Sigmoid colon (tissue), 7 donors: ENCODE results near the gene USP33. TPM values are rescaled to one million over a fixed set of nuclear protein-coding genes. Genes with fewer than 3 reads are reported as not detected.
"Not testable (repeated sequence)": the region's sequence is repeated elsewhere in the genome, so short reads cannot be mapped to it uniquely, and the experiment has no call there.

Experiments
- DNase-seq: peaks from one replicate; pipeline ENCODE4 v3.0.0-alpha.2; 2019
- H3K27ac ChIP-seq, 4 donors: fragments of 200-600 bp; sonication (generic); one replicate each; pipeline ENCODE4 v1.5.1; 2016 to 2019; ENCODE audit warnings: mild to moderate bottlenecking in 1 of 4
- H3K27me3 ChIP-seq, 3 donors: fragments of 200-600 bp; sonication (generic); one replicate each; pipeline ENCODE4 v1.5.1; 2019; ENCODE audit warnings: mild to moderate bottlenecking in 1 of 3
- H3K36me3 ChIP-seq, 4 donors: fragments of 200-600 bp; sonication (generic); one replicate each; pipeline ENCODE4 v1.5.1; 2016 to 2019
- H3K4me1 ChIP-seq, 4 donors: fragments of 200-600 bp; sonication (generic); one replicate each; pipeline ENCODE4 v1.5.1; 2017 to 2019
- H3K4me3 ChIP-seq, 4 donors: fragments of 200-600 bp; sonication (generic); one replicate each; pipeline ENCODE4 v1.5.1; 2017 to 2019; ENCODE audit warnings: mild to moderate bottlenecking in 2 of 4, moderate library complexity in 1 of 4
- H3K9me3 ChIP-seq, 4 donors: fragments of 200-600 bp in 3 of 4; sonication (generic) in 3 of 4; one replicate each; pipeline versions ENCODE4 v1.5.1 to v1.6.1; 2013 to 2019
- EP300 ChIP-seq, 4 donors: sonication (generic); formaldehyde crosslinking; IDR thresholded peaks; one replicate each; pipeline ENCODE4 v1.6.1; 2017; ENCODE audit warnings: antibody characterized with exemption in 4 of 4
- POLR2A ChIP-seq, 2 donors: fragments of 450-650 bp; IDR thresholded peaks; one replicate each; pipeline ENCODE4 v1.6.1; 2016; ENCODE audit warnings: antibody characterized with exemption in 2 of 2, mild to moderate bottlenecking in 2 of 2, moderate library complexity in 2 of 2
- POLR2AphosphoS5 ChIP-seq, 4 donors: sonication (generic); formaldehyde crosslinking; IDR thresholded peaks; one replicate each; pipeline ENCODE4 v1.6.1; 2017; ENCODE audit warnings: antibody characterized with exemption in 4 of 4
- WGBS, 2 donors: extraction: QIAGEN DNeasy Blood & Tissue Kit; methylation state at CpG; one replicate each; pipeline ENCODE4 v1.1.7; 2013; 5-methylcytosine and 5-hydroxymethylcytosine counted together
- intact Hi-C: fragments of 100-400 bp; cut with DNase I; formaldehyde crosslinking; loops from one replicate; pipeline ENCODE4 v1.15.1; 2023
- polyA plus RNA-seq, 3 donors: library from polyadenylated mRNA; stranded (reverse); fragments of 200-250 nt; gene quantifications; one replicate each; pipeline ENCODE4 v1.2.3, GENCODE V29; 2013
- total RNA-seq, 4 donors: library from RNA; depleted of rRNA; stranded (reverse); fragments of >200 nt; gene quantifications; one replicate each; pipeline ENCODE4 v1.1.0, GENCODE V29; 2016
- TF ChIP-seq, protein P1 (sequence below), 4 experiments: fragments of 450-650 bp in 3 of 4; fragments of 200-600 bp in 1 of 4; IDR thresholded peaks; one replicate each; pipeline ENCODE4 v1.5.1; 2016 to 2019; ENCODE audit warnings: antibody characterized with exemption in 4 of 4, mild to moderate bottlenecking in 3 of 4, moderate library complexity in 2 of 4
- donor health status: healthy with polysubstance abuse.
- donor health status: Bipolar disorder and iron deficiency.
- donor health status: healthy.

USP33 gene
- total and polyA plus RNA-seq, 7 donors: 23.4 to 81.6 (median 47.5) TPM

DNA sequence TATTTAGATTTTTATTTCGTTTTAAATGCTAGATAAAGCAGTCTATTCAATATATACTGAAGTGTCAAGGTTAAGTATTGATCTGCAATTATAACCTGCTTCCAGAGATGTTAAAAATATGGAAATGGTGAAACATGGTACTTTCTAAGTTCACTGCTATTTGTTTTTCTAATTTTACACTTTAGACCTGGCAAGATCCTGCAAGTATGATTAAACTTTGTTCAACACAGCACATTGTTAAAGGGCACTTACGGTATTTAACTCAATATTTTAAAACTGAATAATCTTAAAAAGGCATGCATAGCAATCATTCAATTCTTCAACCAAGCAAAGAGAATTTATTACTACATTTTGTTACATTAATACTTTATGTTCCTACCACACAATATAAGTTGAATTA, 41.5 kb downstream of the USP33 start:
- Histone ChIP-seq H3K4me3 (no peak overlapping the region), H3K4me1 (no peaks in the 10 kb centered on the region), H3K36me3 (peaks cover 0 to 88% (median 32%) of the 10 kb centered on the region in 4 donors), H3K27ac (no peak overlapping the region), H3K27me3 (no peaks in the 10 kb centered on the region), H3K9me3 (no peaks in the 10 kb centered on the region)
- 97 to 99% methylated on average over 2 of the region's 2 CpGs for WGBS, 2 donors
- intact Hi-C loops: no loop called here
- TF ChIP-seq POLR2A (IDR thresholded peaks at IDR 0.05) (no peak), POLR2AphosphoS5 (IDR thresholded peaks at IDR 0.05) (no peak), EP300 (IDR thresholded peaks at IDR 0.05) (no peak)
- TF ChIP-seq, protein P1, sequence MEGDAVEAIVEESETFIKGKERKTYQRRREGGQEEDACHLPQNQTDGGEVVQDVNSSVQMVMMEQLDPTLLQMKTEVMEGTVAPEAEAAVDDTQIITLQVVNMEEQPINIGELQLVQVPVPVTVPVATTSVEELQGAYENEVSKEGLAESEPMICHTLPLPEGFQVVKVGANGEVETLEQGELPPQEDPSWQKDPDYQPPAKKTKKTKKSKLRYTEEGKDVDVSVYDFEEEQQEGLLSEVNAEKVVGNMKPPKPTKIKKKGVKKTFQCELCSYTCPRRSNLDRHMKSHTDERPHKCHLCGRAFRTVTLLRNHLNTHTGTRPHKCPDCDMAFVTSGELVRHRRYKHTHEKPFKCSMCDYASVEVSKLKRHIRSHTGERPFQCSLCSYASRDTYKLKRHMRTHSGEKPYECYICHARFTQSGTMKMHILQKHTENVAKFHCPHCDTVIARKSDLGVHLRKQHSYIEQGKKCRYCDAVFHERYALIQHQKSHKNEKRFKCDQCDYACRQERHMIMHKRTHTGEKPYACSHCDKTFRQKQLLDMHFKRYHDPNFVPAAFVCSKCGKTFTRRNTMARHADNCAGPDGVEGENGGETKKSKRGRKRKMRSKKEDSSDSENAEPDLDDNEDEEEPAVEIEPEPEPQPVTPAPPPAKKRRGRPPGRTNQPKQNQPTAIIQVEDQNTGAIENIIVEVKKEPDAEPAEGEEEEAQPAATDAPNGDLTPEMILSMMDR (IDR thresholded peaks at IDR 0.05): no peak
- DNase-seq: no peak

DNA sequence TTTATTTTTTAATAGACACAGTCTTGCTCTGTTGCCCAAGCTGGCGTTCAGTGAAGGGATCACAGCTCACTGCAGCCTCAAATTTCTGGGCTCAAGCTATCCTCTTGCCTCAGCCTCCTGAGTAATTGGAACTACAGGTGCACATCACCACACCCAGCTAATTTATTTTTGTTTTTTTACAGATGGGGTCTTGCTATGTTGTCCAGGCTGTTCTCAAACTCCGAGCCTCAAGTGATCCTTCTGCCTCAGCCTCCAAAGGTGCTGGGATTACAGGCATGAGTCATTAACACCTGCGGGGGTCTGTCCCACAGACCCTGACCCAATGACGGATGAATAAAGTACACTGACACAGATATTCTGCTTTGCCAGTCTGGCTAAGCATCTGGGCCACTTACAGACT, 43.6 kb downstream of the USP33 start:
- no peak overlapping the region for H3K4me3 ChIP-seq
- peaks cover 8 to 88% (median 30%) of the 10 kb centered on the region in 4 donors for H3K36me3 ChIP-seq
- no peaks in the 10 kb centered on the region for H3K9me3 ChIP-seq
- intact Hi-C loops: no loop called here
- H3K4me1 ChIP-seq: no peaks in the 10 kb centered on the region
- 97 to 99% methylated on average over 4 of the region's 4 CpGs for WGBS, 2 donors
- no peak overlapping the region for H3K27ac ChIP-seq
- TF ChIP-seq POLR2A (IDR thresholded peaks at IDR 0.05) (no peak), POLR2AphosphoS5 (IDR thresholded peaks at IDR 0.05) (no peak), EP300 (IDR thresholded peaks at IDR 0.05) (no peak)
- TF ChIP-seq, protein P1 (IDR thresholded peaks at IDR 0.05): no peak
- DNase-seq: no peak
- H3K27me3 ChIP-seq: no peaks in the 10 kb centered on the region

DNA sequence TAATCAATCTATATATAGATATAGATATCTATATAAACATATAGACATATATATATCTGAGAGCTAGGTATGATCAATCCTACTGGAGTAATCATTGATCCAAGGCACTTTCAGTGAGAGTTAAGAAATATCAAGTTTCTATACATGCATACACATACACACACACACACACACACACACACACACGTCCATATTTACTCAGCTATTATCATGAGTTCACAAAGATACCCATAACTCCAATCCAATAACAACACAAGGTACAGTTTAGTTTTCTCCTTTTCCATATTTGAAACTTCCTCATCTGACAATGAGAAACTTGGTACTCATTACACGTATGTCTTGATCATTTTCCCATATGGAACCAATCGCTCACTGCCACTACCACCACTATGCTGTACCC, 49.9 kb downstream of the USP33 start:
- Histone ChIP-seq H3K27ac (no peak overlapping the region), H3K4me1 (no peaks in the 10 kb centered on the region), H3K36me3 (peaks cover 23 to 81% (median 37%) of the 10 kb centered on the region in 4 donors), H3K27me3 (no peaks in the 10 kb centered on the region), H3K9me3 (no peaks in the 10 kb centered on the region), H3K4me3 (no peak overlapping the region)
- WGBS, 2 donors: 85 to 91% methylated on average over 3 of the region's 3 CpGs
- intact Hi-C loops: no loop called here
- TF ChIP-seq EP300 (IDR thresholded peaks at IDR 0.05) (no peak), POLR2AphosphoS5 (IDR thresholded peaks at IDR 0.05) (no peak), POLR2A (IDR thresholded peaks at IDR 0.05) (no peak)
- TF ChIP-seq, protein P1 (IDR thresholded peaks at IDR 0.05): no peak
- DNase-seq: no peak

DNA sequence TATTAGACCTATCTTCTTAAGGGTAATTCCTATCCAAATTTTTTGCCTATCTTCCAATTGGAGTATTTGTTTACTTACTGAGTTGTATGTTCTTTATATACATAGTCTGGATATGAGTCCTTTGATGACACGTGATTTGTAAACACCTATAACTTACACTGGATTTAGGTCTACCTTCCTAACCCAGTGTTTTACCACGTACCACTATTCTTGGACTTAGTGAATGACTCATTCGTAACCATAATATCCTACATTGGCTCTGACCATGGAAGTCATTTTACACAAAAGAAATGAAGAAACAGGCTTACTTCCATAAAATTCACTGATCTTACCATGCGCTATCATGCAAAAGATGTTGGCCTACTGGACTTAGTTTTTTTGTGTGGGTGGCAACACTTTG, 53.3 kb downstream of the USP33 start:
- TF ChIP-seq, protein P1 (IDR thresholded peaks at IDR 0.05): no peak
- TF ChIP-seq EP300 (IDR thresholded peaks at IDR 0.05): no peak
- no peak for TF ChIP-seq POLR2A (IDR thresholded peaks at IDR 0.05)
- no peak for TF ChIP-seq POLR2AphosphoS5 (IDR thresholded peaks at IDR 0.05)
- Histone ChIP-seq H3K4me3 (no peak overlapping the region), H3K36me3 (peaks cover 16 to 49% (median 28%) of the 10 kb centered on the region in 4 donors), H3K27me3 (no peaks in the 10 kb centered on the region), H3K27ac (no peak overlapping the region), H3K4me1 (no peaks in the 10 kb centered on the region), H3K9me3 (no peaks in the 10 kb centered on the region)
- intact Hi-C loops: no loop called here
- WGBS, 2 donors: 91 to 94% methylated on average over 4 of the region's 4 CpGs
- DNase-seq: no peak

DNA sequence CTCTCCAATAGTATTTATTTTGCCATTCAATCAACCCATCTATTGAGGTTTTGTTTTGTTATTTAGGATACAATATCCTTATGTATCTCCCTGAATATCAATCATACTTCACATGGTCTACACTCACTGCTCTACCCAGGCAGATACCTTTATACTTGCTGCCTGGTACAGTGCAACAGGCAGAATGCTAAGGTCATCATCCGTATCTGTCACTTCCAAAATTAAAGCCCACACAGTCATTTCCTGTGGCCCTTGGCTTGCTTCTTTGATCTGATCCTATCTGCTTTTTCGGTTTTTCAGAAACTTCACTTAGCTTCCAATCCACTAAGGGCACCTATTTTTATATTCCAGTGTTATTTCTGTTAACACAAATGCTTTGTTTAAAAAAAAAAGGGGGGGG, 54.9 kb downstream of the USP33 start:
- intact Hi-C loops: no loop called here
- WGBS, 2 donors: 76 to 90% methylated on average over 2 of the region's 2 CpGs
- peaks cover 9 to 44% (median 19%) of the 10 kb centered on the region in 4 donors for H3K36me3 ChIP-seq

DNA sequence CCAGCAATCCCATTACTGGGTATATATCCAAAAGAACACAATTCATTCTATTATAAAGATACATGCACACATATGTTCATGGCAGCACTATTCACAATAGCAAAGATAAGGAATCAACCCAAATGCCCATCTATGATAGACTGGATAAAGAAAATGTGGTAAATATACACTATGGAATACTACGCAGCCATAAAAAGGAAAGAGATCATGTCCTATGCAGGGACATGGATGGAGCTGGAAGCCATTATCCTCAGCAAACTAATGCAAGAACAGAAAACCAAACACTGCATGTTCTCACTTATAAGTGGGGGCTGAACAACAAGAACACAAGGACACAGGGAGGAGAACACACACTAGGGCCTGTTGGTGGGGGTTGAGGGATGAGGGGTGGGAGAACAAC, 60.0 kb downstream of the USP33 start:
- H3K9me3 ChIP-seq, H3K27ac ChIP-seq, DNase-seq, H3K4me1 ChIP-seq, H3K4me3 ChIP-seq, H3K27me3 ChIP-seq, intact Hi-C loops: not testable (repeated sequence)
- H3K36me3 ChIP-seq: peaks cover 0 to 58% (median 12%) of the 10 kb centered on the region in 4 donors
- WGBS, 2 donors: 96 to 100% methylated on average over 1 of the region's 1 CpG

More for the DNA sequence above, 54.9 kb downstream of the USP33 start:
- no peaks in the 10 kb centered on the region for H3K9me3 ChIP-seq
- H3K4me1 ChIP-seq: no peaks in the 10 kb centered on the region
- no peak for TF ChIP-seq POLR2AphosphoS5 (IDR thresholded peaks at IDR 0.05)
- TF ChIP-seq, protein P1 (IDR thresholded peaks at IDR 0.05): no peak
- no peak for TF ChIP-seq POLR2A (IDR thresholded peaks at IDR 0.05)
- no peak for TF ChIP-seq EP300 (IDR thresholded peaks at IDR 0.05)
- no peak for DNase-seq
- H3K27me3 ChIP-seq: no peaks in the 10 kb centered on the region
- no peak overlapping the region for H3K4me3 ChIP-seq
- H3K27ac ChIP-seq: no peak overlapping the region
